Activated naive CD8-positive, alpha-beta T cell treated with anti-CD3 and anti-CD28 coated beads, Interleukin-2, amount 50 U/mL, for 24 hours (primary cell): ENCODE measurements around the gene OSM.

Experiments
- ATAC-seq: fragments of 150-1000 bp; cut with Tn5 transposase; one replicate; pipeline ENCODE4 v1.10.0; 2021
- DNase-seq: peaks from one replicate; pipeline ENCODE4 v3.0.0; 2021
- H3K27ac Mint-ChIP-seq: one replicate; pipeline ENCODE4 v1.8.0; 2021; ENCODE audit warnings: mild to moderate bottlenecking, mixed read lengths
- H3K27me3 Mint-ChIP-seq: one replicate; pipeline ENCODE4 v1.8.0; 2021; ENCODE audit warnings: mixed read lengths
- H3K36me3 Mint-ChIP-seq: one replicate; pipeline ENCODE4 v1.8.0; 2021; ENCODE audit warnings: low read depth, mixed read lengths
- H3K4me1 Mint-ChIP-seq: one replicate; pipeline ENCODE4 v1.8.0; 2021; ENCODE audit warnings: mixed read lengths
- H3K4me3 Mint-ChIP-seq: one replicate; pipeline ENCODE4 v1.8.0; 2021; ENCODE audit warnings: mild to moderate bottlenecking, moderate library complexity, mixed read lengths
- H3K9me3 Mint-ChIP-seq: one replicate; pipeline ENCODE4 v1.8.0; 2021; ENCODE audit warnings: mixed read lengths

The OSM gene

GRCh38 chr22:30305519-30305905 is 38.9 kb upstream of the OSM start:
- Mint-ChIP-seq H3K27ac (peak overlapping the region; percentile 89), H3K27me3 (no peaks in the 10 kb centered on the region), H3K36me3 (peaks cover 8% of the 10 kb centered on the region), H3K9me3 (no peaks in the 10 kb centered on the region), H3K4me3 (peak overlapping the region; percentile 66), H3K4me1 (peaks cover 98% of the 10 kb centered on the region)
- DNase-seq (peak; percentile 49), ATAC-seq (peak; percentile 74)

DNA sequence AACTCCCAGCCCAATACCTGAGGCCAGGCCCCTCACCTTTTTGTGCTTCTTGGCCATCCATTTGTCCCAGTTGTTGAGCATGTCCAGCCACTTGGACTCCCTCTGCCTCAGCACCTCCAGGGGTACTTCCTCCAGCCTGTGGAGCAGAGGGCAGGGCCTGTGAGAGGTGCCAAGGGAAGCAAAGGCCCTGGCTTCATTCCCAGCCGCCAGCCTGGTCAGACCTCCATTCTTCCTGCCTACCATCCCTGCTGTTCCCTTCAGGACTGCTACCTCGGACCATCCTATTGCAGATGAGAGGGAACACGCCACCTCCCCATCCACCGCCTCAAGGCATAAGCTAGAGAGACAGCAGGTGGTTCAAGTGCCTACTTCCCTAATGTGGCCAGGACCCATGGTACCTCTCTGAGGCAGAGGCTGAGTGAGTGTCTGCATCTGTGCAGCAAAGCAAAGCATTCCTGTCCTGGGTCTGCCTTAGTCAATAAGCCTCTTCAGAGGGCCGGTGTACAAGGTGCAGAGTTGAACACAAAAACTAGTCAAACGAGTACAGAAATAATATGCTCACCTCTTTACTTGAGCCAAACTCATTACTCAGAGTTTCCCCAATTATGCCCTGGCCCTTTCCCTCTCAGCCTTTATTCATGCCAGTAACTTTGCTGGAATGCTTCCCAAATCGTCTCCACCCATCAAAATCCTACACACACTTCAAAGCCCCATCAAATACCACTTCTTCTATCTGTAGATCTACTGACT is 38.0 kb upstream of the OSM start:
- DNase-seq (no peak), ATAC-seq (no peak)
- Mint-ChIP-seq H3K36me3 (peaks cover 9% of the 10 kb centered on the region), H3K27ac (peak overlapping the region; percentile 89), H3K4me1 (peaks cover 92% of the 10 kb centered on the region), H3K9me3 (no peaks in the 10 kb centered on the region), H3K4me3 (peak overlapping the region; percentile 66), H3K27me3 (no peaks in the 10 kb centered on the region)

DNA sequence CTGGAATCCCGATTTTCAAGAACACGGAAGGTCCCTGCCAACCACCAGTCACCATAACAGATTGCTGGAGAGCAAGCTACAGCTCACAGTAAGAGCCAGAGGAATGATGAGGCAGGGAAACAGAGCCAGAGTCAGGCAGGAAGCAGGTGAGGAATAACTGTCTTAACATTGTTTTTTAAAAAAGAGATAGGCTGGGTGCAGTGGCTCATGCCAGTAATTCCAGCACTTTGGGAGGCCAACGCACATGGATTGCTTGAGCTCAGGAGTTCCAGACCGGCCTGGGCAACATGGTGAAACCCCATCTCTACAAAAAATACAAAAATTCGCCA is 36.1 kb upstream of the OSM start:
- peaks cover 11% of the 10 kb centered on the region for H3K36me3 Mint-ChIP-seq

GRCh38 chr22:30301995-30302809 is 35.6 kb upstream of the OSM start:
- Mint-ChIP-seq H3K27me3 (no peaks in the 10 kb centered on the region), H3K4me1 (peaks cover 90% of the 10 kb centered on the region), H3K36me3 (peaks cover 11% of the 10 kb centered on the region), H3K4me3 (peak overlapping the region; percentile 32), H3K27ac (peak overlapping the region; percentile 89), H3K9me3 (no peaks in the 10 kb centered on the region)
- ATAC-seq (no peak), DNase-seq (no peak)

More for the DNA sequence above, 36.1 kb upstream of the OSM start:
- Mint-ChIP-seq H3K27ac (peak overlapping the region; percentile 89), H3K4me3 (peak overlapping the region; percentile 32), H3K9me3 (no peaks in the 10 kb centered on the region), H3K4me1 (peaks cover 88% of the 10 kb centered on the region), H3K27me3 (no peaks in the 10 kb centered on the region)
- DNase-seq (no peak), ATAC-seq (no peak)

DNA sequence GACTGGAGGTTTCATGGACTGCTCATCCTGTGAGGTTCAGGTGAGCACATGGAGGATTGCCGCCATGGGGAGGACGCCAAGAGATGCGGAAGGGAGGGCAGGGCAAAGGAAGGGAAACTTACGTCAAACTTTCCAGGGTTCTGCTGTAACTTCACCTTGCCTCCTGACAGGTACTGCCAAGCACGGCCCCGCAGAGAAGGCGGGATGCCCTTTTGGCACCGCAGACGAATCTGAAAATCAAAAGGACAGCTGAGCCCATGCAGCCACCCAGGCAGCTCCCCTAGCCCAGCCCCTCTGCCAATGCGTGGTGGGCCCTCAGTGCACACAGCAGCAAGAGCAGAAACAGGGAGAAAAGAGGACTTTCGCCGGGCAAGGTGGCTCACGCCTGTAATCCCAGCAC is 32.7 kb upstream of the OSM start:
- DNase-seq (no peak), ATAC-seq (no peak)
- no peaks in the 10 kb centered on the region for H3K9me3 Mint-ChIP-seq
- no peaks in the 10 kb centered on the region for H3K27me3 Mint-ChIP-seq
- no peak overlapping the region for H3K27ac Mint-ChIP-seq
- peaks cover 80% of the 10 kb centered on the region for H3K4me1 Mint-ChIP-seq
- H3K36me3 Mint-ChIP-seq = peaks cover 12% of the 10 kb centered on the region
- no peak overlapping the region for H3K4me3 Mint-ChIP-seq

DNA sequence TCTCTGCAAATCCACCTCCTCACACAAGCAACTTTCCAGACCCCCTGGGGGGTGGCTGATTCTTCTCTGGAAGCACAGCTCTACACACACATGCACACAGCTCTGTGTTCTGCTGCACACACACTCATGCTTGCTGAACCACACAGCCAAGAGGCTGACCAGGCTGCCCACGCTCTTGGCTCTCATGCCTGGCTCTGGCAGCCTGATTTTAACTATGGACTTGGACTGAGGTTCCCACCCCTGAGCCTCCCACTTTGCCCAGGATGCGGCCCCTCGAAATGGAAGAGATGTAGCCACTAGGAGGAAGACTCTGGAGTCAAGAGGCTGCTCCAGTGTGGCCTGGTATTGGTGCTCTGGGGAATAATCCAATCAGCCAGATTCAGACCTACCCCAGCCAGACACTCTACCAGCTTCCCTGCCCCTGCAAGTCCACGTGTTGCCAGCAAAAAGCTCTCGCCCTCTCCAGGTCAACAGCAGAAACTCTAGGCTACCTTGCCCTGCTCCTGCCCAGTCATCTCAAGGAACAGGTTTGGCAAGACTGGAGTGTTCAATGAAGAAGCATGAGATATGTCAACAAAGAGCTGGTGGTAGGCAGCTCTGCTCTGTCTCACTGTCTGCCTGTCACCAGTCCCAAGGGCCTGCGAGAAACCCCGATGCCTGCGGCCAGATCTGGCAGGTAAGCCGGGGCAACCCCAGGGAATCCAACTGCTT is 31.5 kb upstream of the OSM start:
- H3K27ac Mint-ChIP-seq = peak overlapping the region; percentile 6
- no peak for ATAC-seq
- H3K36me3 Mint-ChIP-seq = peaks cover 14% of the 10 kb centered on the region
- no peaks in the 10 kb centered on the region for H3K9me3 Mint-ChIP-seq
- H3K4me3 Mint-ChIP-seq = no peak overlapping the region
- no peak for DNase-seq
- H3K4me1 Mint-ChIP-seq = peaks cover 68% of the 10 kb centered on the region
- no peaks in the 10 kb centered on the region for H3K27me3 Mint-ChIP-seq

DNA sequence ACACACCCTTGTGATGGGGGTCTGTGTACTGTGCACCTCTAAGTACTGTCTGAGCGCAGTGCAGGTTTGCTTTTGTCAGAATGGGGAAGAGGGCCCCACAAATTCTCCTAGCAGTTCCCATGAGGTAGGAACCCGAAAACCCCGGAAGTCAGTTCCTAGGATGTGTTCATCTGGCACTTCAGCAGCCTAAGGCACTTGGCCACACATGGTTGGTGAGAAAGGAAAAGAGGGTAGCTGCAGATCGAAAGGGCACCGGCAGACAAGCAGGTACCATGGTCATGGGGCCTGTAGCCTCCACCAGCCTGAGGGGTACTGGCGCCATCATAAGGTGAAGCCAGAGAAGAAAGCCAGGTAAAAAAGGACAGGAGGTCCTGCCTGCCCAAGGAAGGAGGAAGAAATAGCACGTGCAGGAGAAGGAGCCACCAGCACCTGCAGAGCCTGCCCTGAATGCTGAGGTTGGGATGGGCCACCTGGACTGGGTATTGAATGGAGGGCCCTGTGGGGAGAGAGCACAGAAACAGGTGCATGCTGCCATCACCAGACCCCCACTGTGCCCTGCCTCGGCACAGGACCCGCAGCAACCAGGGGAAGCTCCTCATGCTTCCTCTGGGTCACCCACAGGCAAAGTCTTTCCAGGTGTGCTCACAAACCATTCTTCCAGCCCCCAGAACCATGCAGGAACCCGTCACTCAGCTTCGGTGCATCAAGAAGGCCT is 30.8 kb upstream of the OSM start:
- ATAC-seq (no peak), DNase-seq (no peak)
- peaks cover 15% of the 10 kb centered on the region for H3K36me3 Mint-ChIP-seq
- peaks cover 61% of the 10 kb centered on the region for H3K4me1 Mint-ChIP-seq
- no peak overlapping the region for H3K4me3 Mint-ChIP-seq
- H3K27me3 Mint-ChIP-seq = no peaks in the 10 kb centered on the region
- H3K27ac Mint-ChIP-seq = peak overlapping the region; percentile 6
- H3K9me3 Mint-ChIP-seq = no peaks in the 10 kb centered on the region

DNA sequence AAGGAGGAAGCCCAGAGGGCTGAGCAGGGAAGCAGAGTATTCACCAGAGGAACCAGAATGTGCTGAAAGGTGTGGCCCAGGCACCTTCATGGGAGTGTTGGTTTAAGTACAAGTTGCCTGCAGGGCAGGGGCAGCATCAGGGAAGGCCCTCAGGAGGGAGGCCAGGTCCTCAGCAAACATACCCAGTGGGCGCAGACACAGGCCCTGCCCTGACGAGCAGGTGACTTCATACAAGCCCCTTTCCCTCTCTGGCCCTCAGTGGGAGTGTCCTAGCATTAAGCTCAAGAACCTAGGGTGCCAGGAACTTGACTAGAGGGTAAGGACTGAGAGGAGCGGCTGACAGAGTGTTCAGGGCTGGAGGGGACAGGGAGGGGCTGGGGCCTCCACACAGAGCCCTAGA is 30.2 kb upstream of the OSM start:
- peaks cover 15% of the 10 kb centered on the region for H3K36me3 Mint-ChIP-seq

GRCh38 chr22:30296324-30296723 is 29.7 kb upstream of the OSM start:
- ATAC-seq = no peak
- Mint-ChIP-seq H3K4me1 (peaks cover 50% of the 10 kb centered on the region), H3K36me3 (peaks cover 11% of the 10 kb centered on the region), H3K4me3 (no peak overlapping the region), H3K27ac (peak overlapping the region; percentile 39), H3K9me3 (no peaks in the 10 kb centered on the region), H3K27me3 (no peaks in the 10 kb centered on the region)
- DNase-seq = no peak

More for the DNA sequence above, 30.2 kb upstream of the OSM start:
- DNase-seq (no peak), ATAC-seq (no peak)
- no peaks in the 10 kb centered on the region for H3K9me3 Mint-ChIP-seq
- no peaks in the 10 kb centered on the region for H3K27me3 Mint-ChIP-seq
- peak overlapping the region; percentile 39 for H3K27ac Mint-ChIP-seq
- peaks cover 55% of the 10 kb centered on the region for H3K4me1 Mint-ChIP-seq
- H3K4me3 Mint-ChIP-seq = no peak overlapping the region

- ATAC-seq = no peak
Observed at GRCh38 chr22:30295576-30295975, 28.9 kb upstream of the OSM start.

DNA sequence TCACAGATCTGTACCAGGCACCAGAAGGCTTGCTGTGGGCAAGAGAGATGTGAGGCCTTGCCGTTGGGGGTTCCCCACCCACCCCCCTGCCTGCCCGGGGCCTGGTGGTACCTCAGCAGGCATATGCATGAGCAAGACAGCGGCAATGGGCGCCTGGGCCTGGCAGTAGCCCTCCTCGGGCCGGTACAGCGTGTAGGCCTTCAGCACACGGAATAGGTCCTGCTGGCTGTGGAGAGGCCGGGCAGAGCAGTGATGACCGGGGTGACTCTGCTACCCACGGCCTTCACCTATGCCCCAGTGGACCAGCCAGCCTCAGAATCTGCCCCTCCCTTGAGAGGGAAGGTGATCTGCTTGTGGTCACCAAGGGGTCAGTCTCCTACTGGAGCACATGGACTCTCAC is 28.2 kb upstream of the OSM start:
- H3K9me3 Mint-ChIP-seq = no peaks in the 10 kb centered on the region
- H3K36me3 Mint-ChIP-seq = peaks cover 6% of the 10 kb centered on the region
- DNase-seq (no peak), ATAC-seq (no peak)
- H3K27ac Mint-ChIP-seq = no peak overlapping the region
- no peak overlapping the region for H3K4me3 Mint-ChIP-seq
- peaks cover 48% of the 10 kb centered on the region for H3K4me1 Mint-ChIP-seq
- no peaks in the 10 kb centered on the region for H3K27me3 Mint-ChIP-seq

More at GRCh38 chr22:30295576-30295975, 28.9 kb upstream of the OSM start:
- Mint-ChIP-seq H3K36me3 (peaks cover 7% of the 10 kb centered on the region), H3K27me3 (no peaks in the 10 kb centered on the region), H3K4me1 (peaks cover 43% of the 10 kb centered on the region), H3K27ac (no peak overlapping the region), H3K4me3 (no peak overlapping the region), H3K9me3 (no peaks in the 10 kb centered on the region)
- DNase-seq = no peak

GRCh38 chr22:30294066-30294465 is 27.4 kb upstream of the OSM start:
- Mint-ChIP-seq H3K36me3 (peaks cover 4% of the 10 kb centered on the region), H3K4me3 (no peak overlapping the region), H3K27ac (no peak overlapping the region), H3K27me3 (no peaks in the 10 kb centered on the region), H3K9me3 (no peaks in the 10 kb centered on the region), H3K4me1 (peaks cover 47% of the 10 kb centered on the region)
- DNase-seq = no peak
- ATAC-seq = no peak

GRCh38 chr22:30293026-30293425 is 26.4 kb upstream of the OSM start:
- H3K4me3 Mint-ChIP-seq = no peak overlapping the region
- H3K27ac Mint-ChIP-seq = no peak overlapping the region
- no peaks in the 10 kb centered on the region for H3K27me3 Mint-ChIP-seq
- peaks cover 43% of the 10 kb centered on the region for H3K4me1 Mint-ChIP-seq
- DNase-seq (no peak), ATAC-seq (no peak)
- peaks cover 4% of the 10 kb centered on the region for H3K36me3 Mint-ChIP-seq
- H3K9me3 Mint-ChIP-seq = no peaks in the 10 kb centered on the region
